T-cell (primary cell): Measurements from ENCODE around the gene LAG3. TPM values are rescaled to one million over a fixed set of nuclear protein-coding genes. Genes with fewer than 3 reads are reported as not detected.

Source experiments
- ATAC-seq, 4 experiments: fragments of 200-7000 bp in 3 of 4; fragments of 150-1000 bp in 1 of 4; cut with Tn5 transposase; replicated peaks in 1 of 4; 1 replicate in 3 of 4; 2 replicates in 1 of 4; pipeline ENCODE4 v1.10.0; 2021; ENCODE audit warnings: moderate library complexity in 3 of 4, mild to moderate bottlenecking in 2 of 4, moderate number of reproducible peaks in 1 of 4
- CTCF ChIA-PET, 2 donors: fragments of 300-600 bp; sonication (Branson Sonifier 250); formaldehyde crosslinking; loops; one replicate each; lab custom pipeline; 2022; ENCODE audit warnings: antibody characterized with exemption in 2 of 2; lab: Charles Lee
- POLR2A ChIA-PET, 2 donors: fragments of 300-600 bp; sonication (Branson Sonifier 250); formaldehyde crosslinking; loops; one replicate each; lab custom pipeline; 2022; ENCODE audit warnings: antibody characterized with exemption in 2 of 2; lab: Charles Lee
- DNase-seq, 35 experiments: peaks; one replicate each; pipeline versions ENCODE4 v3.0.0 to v3.0.0-alpha.2; 2013 to 2023
- H3K27ac ChIP-seq: one replicate; pipeline ENCODE4 v1.5.1; 2013; ENCODE audit warnings: low read length
- H3K27me3 ChIP-seq, 2 experiments: replicated peaks in 1 of 2; 1 replicate in 1 of 2; 2 replicates in 1 of 2; pipeline versions ENCODE4 v1.6.1 to v1.7.0; 2013; ENCODE audit warnings: low read length in 1 of 2, mixed read lengths in 1 of 2; ENCODE audit not compliant: control insufficient read depth in 2 of 2, insufficient read depth in 2 of 2; ENCODE audit errors: extremely low read depth in 1 of 2
- H3K36me3 ChIP-seq, 2 donors: 1 replicate in 1 of 2; 2 replicates in 1 of 2; pipeline versions ENCODE4 v1.6.1 to v1.7.0; 2013; ENCODE audit warnings: low read length in 1 of 2; ENCODE audit not compliant: control insufficient read depth in 2 of 2, insufficient read depth in 1 of 2; ENCODE audit errors: extremely low read depth in 1 of 2
- H3K4me1 ChIP-seq, 2 experiments: 1 replicate in 1 of 2; 2 replicates in 1 of 2; pipeline versions ENCODE4 v1.6.1 to v1.7.0; 2013; ENCODE audit warnings: low read length in 2 of 2, mixed read lengths in 1 of 2; ENCODE audit not compliant: insufficient read depth in 2 of 2, control insufficient read depth in 1 of 2; ENCODE audit errors: extremely low read depth in 1 of 2
- H3K4me3 ChIP-seq, 2 donors: 1 replicate in 1 of 2; 2 replicates in 1 of 2; pipeline versions ENCODE4 v1.5.1 to v1.7.0; 2013; ENCODE audit warnings: mild to moderate bottlenecking in 2 of 2, low read length in 1 of 2, moderate library complexity in 1 of 2; ENCODE audit not compliant: control insufficient read depth in 1 of 2; ENCODE audit errors: extremely low read depth in 1 of 2
- H3K9me3 ChIP-seq: 2 replicates; pipeline ENCODE4 v1.7.0; 2013
- H3K27ac Mint-ChIP-seq, 2 donors: one replicate each; pipeline ENCODE4 v1.8.0; 2020 to 2021; ENCODE audit warnings: mild to moderate bottlenecking in 2 of 2, mixed read lengths in 2 of 2
- H3K27me3 Mint-ChIP-seq, 2 donors: one replicate each; pipeline ENCODE4 v1.8.0; 2021 to 2022; ENCODE audit warnings: mixed read lengths in 2 of 2
- H3K36me3 Mint-ChIP-seq: one replicate; pipeline ENCODE4 v1.8.0; 2021; ENCODE audit warnings: mixed read lengths
- H3K4me1 Mint-ChIP-seq, 3 donors: one replicate each; pipeline ENCODE4 v1.8.0; 2020 to 2022; ENCODE audit warnings: mixed read lengths in 3 of 3, mild to moderate bottlenecking in 1 of 3
- H3K4me3 Mint-ChIP-seq, 3 donors: one replicate each; pipeline ENCODE4 v1.8.0; 2020 to 2022; ENCODE audit warnings: mild to moderate bottlenecking in 3 of 3, mixed read lengths in 3 of 3, moderate library complexity in 3 of 3
- H3K9me3 Mint-ChIP-seq, 3 donors: one replicate each; pipeline ENCODE4 v1.8.0; 2020 to 2022; ENCODE audit warnings: mixed read lengths in 3 of 3
- WGBS: methylation state at CpG from one replicate; pipeline ENCODE4 v1.1.5; 2013; ENCODE audit warnings: missing lambda C conversion rate; ENCODE audit not compliant: insufficient coverage; 5-methylcytosine and 5-hydroxymethylcytosine counted together
- total RNA-seq, 35 experiments: library from RNA in 6 of 35; stranded (reverse) in 6 of 35; fragments of 120-200 nt in 1 of 35; gene quantifications; one replicate each; pipeline versions ENCODE4 v1.2.1 to v1.2.4 and lab custom pipeline; 2013 to 2026

Gene LAG3
- total RNA-seq, 5 donors from 2014 or later (not counting 1 experiment from before 2014, with no cell fraction given), result 3.7 to 10.6 (median 7.3) TPM

DNA sequence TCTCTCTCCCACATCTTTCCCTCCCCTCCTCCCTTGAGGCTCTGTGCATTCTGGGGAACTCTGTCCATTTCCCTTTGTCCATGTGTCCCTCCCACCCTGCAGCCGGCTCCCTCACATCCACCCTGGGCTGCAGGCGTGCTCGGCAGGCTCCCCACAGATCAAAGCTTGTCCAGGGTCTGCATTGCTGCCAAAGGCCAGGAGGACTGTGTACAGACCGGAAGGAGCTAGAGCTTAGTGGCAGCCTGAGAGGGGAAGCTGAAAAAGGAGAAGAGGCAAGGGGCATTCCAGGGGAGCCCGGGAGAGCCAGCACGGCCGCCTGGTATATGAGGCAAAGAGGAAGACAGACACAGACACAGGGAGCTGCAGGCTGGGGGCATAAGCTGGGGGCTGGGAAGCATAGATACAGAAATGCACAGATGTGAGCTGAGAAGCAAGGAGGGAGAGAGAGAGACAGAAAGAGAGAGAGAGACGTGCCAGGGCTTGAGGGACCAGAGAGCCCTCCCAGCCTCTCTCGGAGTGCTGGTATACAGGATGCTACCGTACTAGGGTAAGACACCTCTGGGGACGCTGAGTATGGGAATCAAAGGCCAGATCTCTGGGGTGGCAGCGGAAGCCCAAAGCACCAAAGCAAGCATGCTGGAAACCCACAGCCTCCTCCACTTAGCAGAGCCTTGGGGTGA is 20.3 kb downstream of the LAG3 start:
- peaks cover 21% of the 10 kb centered on the region for H3K36me3 Mint-ChIP-seq
- peaks cover 14 to 64% of the 10 kb centered on the region in 2 experiments for H3K4me1 ChIP-seq
- H3K27ac ChIP-seq, result peak overlapping the region; percentile 70
- WGBS, result 17% methylated on average over 4 of the region's 12 CpGs
- H3K27me3 ChIP-seq, result peaks cover 0 to 3% of the 10 kb centered on the region in 2 experiments
- peak overlapping the region; percentile 86 to 94 (median 92) for H3K4me3 Mint-ChIP-seq
- peaks cover 62 to 82% (median 71%) of the 10 kb centered on the region in 3 donors for H3K4me1 Mint-ChIP-seq
- H3K36me3 ChIP-seq, result peaks cover 0 to 20% of the 10 kb centered on the region in 2 donors
- peak in 32 of 35 experiments; percentile 36 to 75 (median 58) for DNase-seq
- H3K4me3 ChIP-seq, result peak overlapping the region; percentile 71 to 88
- no peaks in the 10 kb centered on the region for H3K9me3 Mint-ChIP-seq
- peak; percentile 76 to 82 (median 82) for ATAC-seq
- ChIA-PET POLR2A (interaction anchor here (1.0 to 1.1 kb wide), 2 partner anchors 15 to 25 kb away, joined by 3 read pairs; no protein-coding TSS in a partner anchor), CTCF (interaction anchor here (0.5 to 2.4 kb wide), 12 partner anchors 11 to 165 kb away, joined by 3 to 11 read pairs (median 3); partner anchors contain the start of gene MLF2 (in 1 of the 2))
- no peaks in the 10 kb centered on the region for H3K9me3 ChIP-seq
- peaks cover 0 to 2% of the 10 kb centered on the region in 2 donors for H3K27me3 Mint-ChIP-seq
- H3K27ac Mint-ChIP-seq, result peak overlapping the region; percentile 96

GRCh38 chr12:6795088-6795487 is 22.8 kb downstream of the LAG3 start:
- ATAC-seq (no peak), DNase-seq (no peak)
- Histone ChIP-seq H3K4me3 (no peak overlapping the region), H3K36me3 (peaks cover 0 to 32% of the 10 kb centered on the region in 2 donors), H3K27ac (no peak overlapping the region), H3K4me1 (peaks cover 8 to 47% of the 10 kb centered on the region in 2 experiments), H3K9me3 (no peaks in the 10 kb centered on the region), H3K27me3 (peaks cover 0 to 3% of the 10 kb centered on the region in 2 experiments)
- peaks cover 0 to 2% of the 10 kb centered on the region in 2 donors for H3K27me3 Mint-ChIP-seq
- peaks cover 66 to 80% (median 76%) of the 10 kb centered on the region in 3 donors for H3K4me1 Mint-ChIP-seq
- no peaks in the 10 kb centered on the region for H3K9me3 Mint-ChIP-seq
- H3K36me3 Mint-ChIP-seq, result peaks cover 33% of the 10 kb centered on the region
- ChIA-PET POLR2A (interaction anchor here in 1 of 2 donors (0.6 kb wide), 2 partner anchors 18 to 333 kb away, joined by 3 to 8 read pairs; no protein-coding TSS in a partner anchor), CTCF (interaction anchor here (0.6 to 1.2 kb wide), 4 partner anchors 21 to 258 kb away, joined by 3 to 6 read pairs (median 4); no protein-coding TSS in a partner anchor)
- no CpG with 5 or more reads among the region's 2 CpGs for WGBS
- H3K27ac Mint-ChIP-seq, result peak overlapping the region; percentile 36 to 70
- peak overlapping the region in 2 of 3 donors; percentile 6 to 17 for H3K4me3 Mint-ChIP-seq

GRCh38 chr12:6796576-6796975 is 24.3 kb downstream of the LAG3 start:
- Histone ChIP-seq H3K27ac (no peak overlapping the region), H3K36me3 (peaks cover 0 to 36% of the 10 kb centered on the region in 2 donors), H3K9me3 (no peaks in the 10 kb centered on the region), H3K4me1 (peaks cover 4 to 39% of the 10 kb centered on the region in 2 experiments), H3K4me3 (no peak overlapping the region), H3K27me3 (peaks cover 0 to 3% of the 10 kb centered on the region in 2 experiments)
- H3K27me3 Mint-ChIP-seq, result peaks cover 0 to 2% of the 10 kb centered on the region in 2 donors
- POLR2A ChIA-PET, result interaction anchor here in 1 of 2 donors (0.6 kb wide), 1 partner anchor 16 kb away, joined by 6 read pairs; no protein-coding TSS in a partner anchor
- peaks cover 63 to 77% (median 74%) of the 10 kb centered on the region in 3 donors for H3K4me1 Mint-ChIP-seq
- no peaks in the 10 kb centered on the region for H3K9me3 Mint-ChIP-seq
- H3K27ac Mint-ChIP-seq, result peak overlapping the region; percentile 31 to 39
- ATAC-seq, result no peak
- peaks cover 33% of the 10 kb centered on the region for H3K36me3 Mint-ChIP-seq
- CTCF ChIA-PET, result interaction anchor here in 1 of 2 donors (0.6 to 1.2 kb wide), 2 partner anchors 17 to 23 kb away, joined by 3 to 5 read pairs; no protein-coding TSS in a partner anchor
- DNase-seq, result no peak
- no peak overlapping the region for H3K4me3 Mint-ChIP-seq
- WGBS, result 79% methylated on average over 4 of the region's 4 CpGs

DNA sequence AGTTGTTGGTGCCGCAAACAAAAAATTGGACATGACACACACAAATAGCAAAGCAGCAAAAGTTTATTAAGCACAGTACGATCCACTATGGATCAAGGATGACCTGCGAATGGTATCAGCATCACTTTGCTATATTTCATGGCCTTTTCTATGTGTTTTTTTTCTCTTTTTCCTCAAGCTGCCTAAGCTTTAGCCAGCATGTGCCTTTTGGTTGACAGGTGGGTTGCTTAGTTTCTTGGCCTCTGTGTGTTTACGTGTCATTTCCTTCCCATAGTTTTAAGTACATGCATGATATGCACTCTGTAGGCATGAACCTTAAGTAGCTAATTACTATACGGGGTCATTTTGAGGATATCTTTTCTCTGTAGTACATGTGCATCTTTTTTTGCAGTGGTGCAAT is 26.8 kb downstream of the LAG3 start:
- Histone ChIP-seq H3K9me3 (no peaks in the 10 kb centered on the region), H3K27ac (no peak overlapping the region), H3K27me3 (peaks cover 0 to 3% of the 10 kb centered on the region in 2 experiments), H3K36me3 (peaks cover 0 to 47% of the 10 kb centered on the region in 2 donors), H3K4me3 (no peak overlapping the region), H3K4me1 (peaks cover 0 to 15% of the 10 kb centered on the region in 2 experiments)
- DNase-seq (no peak), ATAC-seq (no peak)
- CTCF ChIA-PET, result no interaction called here
- 100% methylated on average over 1 of the region's 5 CpGs for WGBS
- Mint-ChIP-seq H3K9me3 (no peaks in the 10 kb centered on the region), H3K4me1 (peaks cover 45 to 52% (median 50%) of the 10 kb centered on the region in 3 donors), H3K27me3 (peaks cover 0 to 2% of the 10 kb centered on the region in 2 donors), H3K4me3 (no peak overlapping the region), H3K27ac (peak overlapping the region in 1 of 2 donors; percentile 30), H3K36me3 (peaks cover 32% of the 10 kb centered on the region)
- POLR2A ChIA-PET, result interaction anchor here in 1 of 2 donors (0.5 to 0.6 kb wide), 3 partner anchors 22 to 184 kb away, joined by 3 to 5 read pairs (median 3); no protein-coding TSS in a partner anchor

DNA sequence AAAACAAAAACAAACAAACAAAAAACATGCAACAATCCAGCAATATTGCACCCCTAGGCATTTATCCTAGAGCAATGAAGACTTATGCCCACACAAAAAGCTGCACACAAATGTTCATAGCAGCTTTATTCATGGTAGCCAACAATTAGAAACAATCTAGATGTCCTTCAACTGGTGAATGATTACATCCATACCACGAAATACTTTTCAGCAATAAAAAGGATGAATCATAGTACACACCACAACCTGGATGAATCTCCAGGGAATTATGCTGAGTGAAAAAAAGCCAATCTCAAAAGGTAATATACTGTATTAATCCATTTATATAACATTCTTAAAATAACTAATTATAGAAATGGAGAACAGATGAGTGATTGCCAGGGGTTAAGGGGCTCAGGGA is 34.9 kb downstream of the LAG3 start:
- H3K9me3 Mint-ChIP-seq, result no peaks in the 10 kb centered on the region
- Histone ChIP-seq H3K4me3 (no peak overlapping the region), H3K9me3 (no peaks in the 10 kb centered on the region), H3K27me3 (no peaks in the 10 kb centered on the region), H3K36me3 (peaks cover 6 to 17% of the 10 kb centered on the region in 2 donors), H3K27ac (no peak overlapping the region), H3K4me1 (no peaks in the 10 kb centered on the region)
- H3K27me3 Mint-ChIP-seq, result no peaks in the 10 kb centered on the region
- no peak overlapping the region for H3K27ac Mint-ChIP-seq
- no peak overlapping the region for H3K4me3 Mint-ChIP-seq
- ATAC-seq (no peak), DNase-seq (no peak)
- ChIA-PET POLR2A (no interaction called here), CTCF (no interaction called here)
- no CpG with 5 or more reads among the region's 1 CpG for WGBS
- H3K36me3 Mint-ChIP-seq, result peaks cover 9% of the 10 kb centered on the region
- peaks cover 14 to 21% (median 16%) of the 10 kb centered on the region in 3 donors for H3K4me1 Mint-ChIP-seq

GRCh38 chr12:6809056-6809455 is 36.7 kb downstream of the LAG3 start:
- no peak for DNase-seq
- no peaks in the 10 kb centered on the region for H3K27me3 Mint-ChIP-seq
- 93% methylated on average over 9 of the region's 10 CpGs for WGBS
- Histone ChIP-seq H3K27ac (no peak overlapping the region), H3K4me3 (no peak overlapping the region), H3K27me3 (no peaks in the 10 kb centered on the region), H3K4me1 (no peaks in the 10 kb centered on the region), H3K9me3 (no peaks in the 10 kb centered on the region), H3K36me3 (peaks cover 6 to 9% of the 10 kb centered on the region in 2 donors)
- H3K36me3 Mint-ChIP-seq, result peaks cover 12% of the 10 kb centered on the region
- H3K9me3 Mint-ChIP-seq, result no peaks in the 10 kb centered on the region
- ChIA-PET POLR2A (interaction anchor here in 1 of 2 donors (0.5 kb wide), 1 partner anchor 10 kb away, joined by 6 read pairs; no protein-coding TSS in a partner anchor), CTCF (interaction anchor here (0.7 to 1.2 kb wide), 6 partner anchors 12 to 64 kb away, joined by 3 to 5 read pairs (median 3); partner anchors contain the start of gene SPSB2 (in 1 of the 2))
- no peak overlapping the region for H3K4me3 Mint-ChIP-seq
- no peak for ATAC-seq
- H3K4me1 Mint-ChIP-seq, result peaks cover 14 to 21% (median 16%) of the 10 kb centered on the region in 3 donors
- H3K27ac Mint-ChIP-seq, result no peak overlapping the region
